Left ventricle myocardium inferior (tissue), 1 donor: ENCODE data around the gene WSCD2. TPM values are rescaled to one million over a fixed set of nuclear protein-coding genes. Genes with fewer than 3 reads are reported as not detected.

Source experiments
- DNase-seq: peaks from one replicate; pipeline ENCODE4 v3.0.0-alpha.2; 2020
- H3K27ac ChIP-seq: fragments of 200-600 bp; replicated peaks from 2 replicates; pipeline ENCODE4 v1.8.0; 2021
- H3K27me3 ChIP-seq: fragments of 200-600 bp; 2 replicates; pipeline ENCODE4 v1.8.0; 2021; ENCODE audit warnings: low read depth
- H3K36me3 ChIP-seq: fragments of 200-600 bp; 2 replicates; pipeline ENCODE4 v1.8.0; 2021
- H3K4me1 ChIP-seq: fragments of 200-600 bp; 2 replicates; pipeline ENCODE4 v1.8.0; 2021
- H3K4me3 ChIP-seq: fragments of 200-600 bp; 2 replicates; pipeline ENCODE4 v1.8.0; 2021; ENCODE audit warnings: mild to moderate bottlenecking, moderate library complexity
- H3K9me3 ChIP-seq: fragments of 200-600 bp; replicated peaks from 2 replicates; pipeline ENCODE4 v1.8.0; 2021
- intact Hi-C: fragments of 100-400 bp; cut with micrococcal nuclease; formaldehyde crosslinking; loops from one replicate; pipeline ENCODE4 v1.11.0; 2022
- total RNA-seq: library from RNA; stranded (reverse); fragmentation: NEBNext Ultra II Directional; extraction: Animal tissue kit (Norgen Biotek cat#: 25700); gene quantifications from one replicate; pipeline ENCODE4 v1.2.1, GENCODE V29; 2021
- TF ChIP-seq, protein P1 (sequence below): fragments of 200-600 bp; IDR thresholded peaks from 2 replicates; pipeline ENCODE4 v1.8.0; 2021; ENCODE audit warnings: antibody characterized with exemption, mild to moderate bottlenecking, borderline replicate concordance
- donor health status: DM: no; HTN: yes; CAD: no; lungs with severe emphysema.

WSCD2 gene
- total RNA-seq, 1 donor from 2014 or later, result 0.14 TPM

GRCh38 chr12:108226866-108227265, 97.8 kb downstream of the WSCD2 start:
- no peaks in the 10 kb centered on the region for H3K4me1 ChIP-seq
- TF ChIP-seq, protein P1, sequence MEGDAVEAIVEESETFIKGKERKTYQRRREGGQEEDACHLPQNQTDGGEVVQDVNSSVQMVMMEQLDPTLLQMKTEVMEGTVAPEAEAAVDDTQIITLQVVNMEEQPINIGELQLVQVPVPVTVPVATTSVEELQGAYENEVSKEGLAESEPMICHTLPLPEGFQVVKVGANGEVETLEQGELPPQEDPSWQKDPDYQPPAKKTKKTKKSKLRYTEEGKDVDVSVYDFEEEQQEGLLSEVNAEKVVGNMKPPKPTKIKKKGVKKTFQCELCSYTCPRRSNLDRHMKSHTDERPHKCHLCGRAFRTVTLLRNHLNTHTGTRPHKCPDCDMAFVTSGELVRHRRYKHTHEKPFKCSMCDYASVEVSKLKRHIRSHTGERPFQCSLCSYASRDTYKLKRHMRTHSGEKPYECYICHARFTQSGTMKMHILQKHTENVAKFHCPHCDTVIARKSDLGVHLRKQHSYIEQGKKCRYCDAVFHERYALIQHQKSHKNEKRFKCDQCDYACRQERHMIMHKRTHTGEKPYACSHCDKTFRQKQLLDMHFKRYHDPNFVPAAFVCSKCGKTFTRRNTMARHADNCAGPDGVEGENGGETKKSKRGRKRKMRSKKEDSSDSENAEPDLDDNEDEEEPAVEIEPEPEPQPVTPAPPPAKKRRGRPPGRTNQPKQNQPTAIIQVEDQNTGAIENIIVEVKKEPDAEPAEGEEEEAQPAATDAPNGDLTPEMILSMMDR, result no peak
- no peak for DNase-seq
- peaks cover 37% of the 10 kb centered on the region for H3K27me3 ChIP-seq
- H3K36me3 ChIP-seq, result no peaks in the 10 kb centered on the region
- intact Hi-C loops, result no loop called here
- no peak overlapping the region for H3K27ac ChIP-seq
- H3K4me3 ChIP-seq, result no peak overlapping the region
- no peaks in the 10 kb centered on the region for H3K9me3 ChIP-seq

DNA sequence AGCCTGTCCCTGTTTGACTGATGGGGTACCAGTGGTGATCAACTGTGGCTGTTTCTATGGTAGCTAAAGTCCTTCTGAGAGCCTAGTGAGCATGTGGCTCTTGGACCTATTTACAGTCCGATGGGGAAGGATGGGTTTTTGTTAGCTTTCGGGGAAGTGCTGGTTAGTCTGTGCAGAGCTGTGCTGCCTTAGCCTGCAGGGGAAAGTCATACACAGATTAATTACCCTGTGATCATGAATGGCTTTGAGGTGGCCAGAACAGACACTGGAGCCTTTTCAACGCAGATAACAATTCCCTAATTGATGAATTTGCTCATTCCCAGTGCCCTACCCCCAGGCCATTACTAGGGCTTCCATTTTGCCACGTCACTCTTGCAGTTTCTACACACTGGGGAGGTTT, 99.7 kb downstream of the WSCD2 start:
- peaks cover 37% of the 10 kb centered on the region for H3K27me3 ChIP-seq
- no peaks in the 10 kb centered on the region for H3K36me3 ChIP-seq
- TF ChIP-seq, protein P1, result no peak

GRCh38 chr12:108231109-108231905, 102.2 kb downstream of the WSCD2 start:
- Histone ChIP-seq H3K27me3 (peaks cover 43% of the 10 kb centered on the region), H3K4me3 (no peak overlapping the region), H3K4me1 (no peaks in the 10 kb centered on the region), H3K9me3 (no peaks in the 10 kb centered on the region), H3K27ac (no peak overlapping the region), H3K36me3 (no peaks in the 10 kb centered on the region)
- DNase-seq, result no peak
- intact Hi-C loops, result no loop called here
- TF ChIP-seq, protein P1, result no peak

More for the DNA sequence above, 99.7 kb downstream of the WSCD2 start:
- Histone ChIP-seq H3K4me1 (no peaks in the 10 kb centered on the region), H3K9me3 (no peaks in the 10 kb centered on the region), H3K27ac (no peak overlapping the region), H3K4me3 (no peak overlapping the region)
- intact Hi-C loops, result no loop called here
- no peak for DNase-seq

DNA sequence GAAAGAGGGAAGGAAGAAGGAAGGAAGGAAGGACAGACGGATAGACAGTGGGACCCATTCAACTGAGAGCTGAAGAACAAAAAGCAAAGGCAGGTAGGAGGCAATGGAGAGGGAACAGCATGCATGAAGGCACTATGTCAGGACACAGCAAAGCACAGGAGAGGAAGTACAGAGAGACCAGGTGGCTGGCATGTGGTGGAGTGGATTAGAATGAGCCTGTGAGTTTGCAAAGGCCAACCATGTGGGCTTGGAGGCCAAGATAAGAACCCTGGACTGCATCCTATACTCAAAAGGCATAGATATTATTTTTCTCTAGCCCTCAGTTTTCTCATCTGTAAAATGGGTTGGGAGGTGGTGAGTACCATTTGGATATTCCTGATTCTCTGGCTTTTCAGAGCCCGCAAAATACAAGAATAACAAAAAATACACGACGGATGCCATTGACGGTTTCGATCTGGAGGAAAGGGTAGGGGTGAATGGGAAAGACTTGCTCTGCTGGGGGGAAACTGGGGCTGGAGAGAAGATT, 102.9 kb downstream of the WSCD2 start:
- Histone ChIP-seq H3K9me3 (peaks cover 3% of the 10 kb centered on the region), H3K36me3 (no peaks in the 10 kb centered on the region), H3K27ac (no peak overlapping the region), H3K4me3 (no peak overlapping the region), H3K4me1 (no peaks in the 10 kb centered on the region), H3K27me3 (peaks cover 47% of the 10 kb centered on the region)
- intact Hi-C loops, result no loop called here
- TF ChIP-seq, protein P1, result no peak
- DNase-seq, result no peak

- intact Hi-C loops, result no loop called here
- TF ChIP-seq, protein P1, result no peak
- H3K36me3 ChIP-seq, result no peaks in the 10 kb centered on the region
Observed at GRCh38 chr12:108232565-108232964, 103.5 kb downstream of the WSCD2 start.

More at GRCh38 chr12:108232565-108232964, 103.5 kb downstream of the WSCD2 start:
- H3K9me3 ChIP-seq, result peaks cover 9% of the 10 kb centered on the region
- H3K27ac ChIP-seq, result no peak overlapping the region
- no peak overlapping the region for H3K4me3 ChIP-seq
- H3K4me1 ChIP-seq, result no peaks in the 10 kb centered on the region
- DNase-seq, result no peak
- H3K27me3 ChIP-seq, result peaks cover 47% of the 10 kb centered on the region
